ENCODE measurements around the gene SLC16A12.
A peak's percentile ranks its signal among the peaks of the same experiment; 100 is the strongest.

The SLC16A12 gene

GRCh38 chr10:89535171-89536012 is at the start of gene SLC16A12:
SLC16A12 (minus strand) TSS chr10:89535594; CDS start chr10:89462578, 73,016 bp downstream.
- no peak for DNase-seq (ENCODE audit: low read depth in 2 of 2)

- DNase-seq (ENCODE audit: low read depth in 2 of 2): no peak
Measured at GRCh38 chr10:89582022-89582421, 46.6 kb upstream of the SLC16A12 start.

GRCh38 chr10:89580243-89580642 is 44.8 kb upstream of the SLC16A12 start:
- DNase-seq (ENCODE audit: low read depth in 2 of 2): no peak

GRCh38 chr10:89576696-89577095 is 41.3 kb upstream of the SLC16A12 start:
- no peak for DNase-seq (ENCODE audit: low read depth in 2 of 2)

- DNase-seq (ENCODE audit: low read depth in 2 of 2): no peak
Measured at GRCh38 chr10:89576022-89576421, 40.6 kb upstream of the SLC16A12 start.

- DNase-seq (ENCODE audit: low read depth in 2 of 2): no peak
Measured at GRCh38 chr10:89575031-89575430, 39.6 kb upstream of the SLC16A12 start.

GRCh38 chr10:89574368-89574767 is 39.0 kb upstream of the SLC16A12 start:
- no peak for DNase-seq (ENCODE audit: low read depth in 2 of 2)

- DNase-seq (ENCODE audit: low read depth in 2 of 2): no peak
Measured at GRCh38 chr10:89567576-89568245, 32.3 kb upstream of the SLC16A12 start.

GRCh38 chr10:89566992-89567391 is 31.6 kb upstream of the SLC16A12 start:
- DNase-seq (ENCODE audit: low read depth in 2 of 2): no peak

- no peak for DNase-seq (ENCODE audit: low read depth in 2 of 2)
Measured at GRCh38 chr10:89566095-89566950, 30.9 kb upstream of the SLC16A12 start.

- DNase-seq (ENCODE audit: low read depth in 2 of 2): no peak
Measured at GRCh38 chr10:89565180-89565579, 29.8 kb upstream of the SLC16A12 start.

- DNase-seq (ENCODE audit: low read depth in 2 of 2): no peak
Measured at GRCh38 chr10:89563861-89564478, 28.6 kb upstream of the SLC16A12 start.

GRCh38 chr10:89563311-89563710 is 27.9 kb upstream of the SLC16A12 start:
- no peak for DNase-seq (ENCODE audit: low read depth in 2 of 2)

- no peak for DNase-seq (ENCODE audit: low read depth in 2 of 2)
Measured at GRCh38 chr10:89556600-89556999, 21.2 kb upstream of the SLC16A12 start.

- DNase-seq (ENCODE audit: low read depth in 2 of 2): no peak
Measured at GRCh38 chr10:89555688-89556445, 20.5 kb upstream of the SLC16A12 start.

- no peak for DNase-seq (ENCODE audit: low read depth in 2 of 2)
Measured at GRCh38 chr10:89554433-89554832, 19.0 kb upstream of the SLC16A12 start.

GRCh38 chr10:89553064-89553734 is 17.8 kb upstream of the SLC16A12 start:
- peak; percentile 89 for DNase-seq (ENCODE audit: low read depth in 2 of 2)

- DNase-seq (ENCODE audit: low read depth in 2 of 2): no peak
Measured at GRCh38 chr10:89552213-89552612, 16.8 kb upstream of the SLC16A12 start.

GRCh38 chr10:89550509-89550908 is 15.1 kb upstream of the SLC16A12 start:
- DNase-seq (ENCODE audit: low read depth in 2 of 2): no peak

GRCh38 chr10:89549510-89549909 is 14.1 kb upstream of the SLC16A12 start:
- DNase-seq (ENCODE audit: low read depth in 2 of 2): no peak
